ENCODE measurements around the gene TBC1D5. TPM values are rescaled to one million over a fixed set of nuclear protein-coding genes. Genes with fewer than 3 reads are reported as not detected.

TBC1D5 gene
- total RNA-seq, 1 experiment from 2014 or later: 26.1 TPM

DNA sequence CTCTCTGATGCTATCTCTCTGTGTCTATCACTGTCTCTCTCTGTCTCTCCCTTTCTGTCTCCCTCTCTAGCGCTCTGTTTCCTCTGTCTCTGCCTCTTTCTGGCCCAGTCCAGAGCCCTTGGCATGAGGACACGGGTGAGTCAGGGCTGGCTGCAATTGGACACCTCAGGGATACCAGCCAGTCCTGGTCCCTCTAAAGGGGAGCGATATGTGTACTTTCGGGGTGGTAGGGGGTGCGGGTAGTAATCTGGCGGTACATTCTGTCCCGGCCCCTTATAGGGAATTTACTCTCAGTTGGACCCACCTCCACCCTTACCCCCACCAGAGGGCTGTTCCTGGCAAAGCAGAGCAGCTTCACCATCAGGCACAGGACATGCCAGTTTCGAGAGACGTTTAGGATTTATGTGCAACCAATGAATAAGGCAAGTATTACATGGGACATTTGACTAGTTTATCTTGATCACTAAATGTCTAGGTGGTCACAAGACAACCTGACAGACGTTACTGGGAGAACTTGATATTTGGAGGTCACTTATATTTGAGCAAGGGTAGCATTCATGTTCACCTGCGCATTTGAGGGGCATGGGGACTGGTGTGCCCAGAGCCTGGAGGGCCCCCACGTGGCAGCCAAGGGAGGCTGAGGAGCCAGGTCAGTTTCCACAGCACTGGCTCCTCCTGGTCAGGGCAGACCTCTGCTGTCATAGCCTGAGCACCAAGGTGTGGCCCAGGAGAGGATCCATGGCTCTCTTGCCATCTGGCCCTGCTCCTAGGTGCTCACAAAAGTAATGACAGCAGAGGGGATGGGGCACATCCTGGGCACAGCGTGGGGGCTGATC lies 601.5 kb downstream of the TBC1D5 start:
- Mint-ChIP-seq H3K9me3 (peaks cover 21% of the 10 kb centered on the region), H3K36me3 (no peaks in the 10 kb centered on the region), H3K27ac (no peak overlapping the region), H3K27me3 (ENCODE audit: low read depth) (peaks cover 4% of the 10 kb centered on the region; the same call in 1 of the 2 replicates), H3K4me3 (no peak overlapping the region), H3K4me1 (peaks cover 13% of the 10 kb centered on the region)
- DNase-seq (ENCODE audit: low spot score) (peak; percentile 28), ATAC-seq (peak; percentile 55)
- CTCF ChIA-PET: no interaction called here
- TF ChIP-seq, protein P1, sequence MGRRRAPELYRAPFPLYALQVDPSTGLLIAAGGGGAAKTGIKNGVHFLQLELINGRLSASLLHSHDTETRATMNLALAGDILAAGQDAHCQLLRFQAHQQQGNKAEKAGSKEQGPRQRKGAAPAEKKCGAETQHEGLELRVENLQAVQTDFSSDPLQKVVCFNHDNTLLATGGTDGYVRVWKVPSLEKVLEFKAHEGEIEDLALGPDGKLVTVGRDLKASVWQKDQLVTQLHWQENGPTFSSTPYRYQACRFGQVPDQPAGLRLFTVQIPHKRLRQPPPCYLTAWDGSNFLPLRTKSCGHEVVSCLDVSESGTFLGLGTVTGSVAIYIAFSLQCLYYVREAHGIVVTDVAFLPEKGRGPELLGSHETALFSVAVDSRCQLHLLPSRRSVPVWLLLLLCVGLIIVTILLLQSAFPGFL (CRISPR knock-in tag; IDR thresholded peaks at IDR 0.05; ENCODE audit: borderline replicate concordance): no peak
- TF ChIP-seq ZNF317 (CRISPR knock-in tag; IDR thresholded peaks at IDR 0.05; ENCODE audit: borderline replicate concordance, low read depth): no peak
- no peak for TF ChIP-seq FOXP1 (CRISPR knock-in tag; IDR thresholded peaks at IDR 0.05; ENCODE audit: borderline replicate concordance)
- TF ChIP-seq, protein P2, sequence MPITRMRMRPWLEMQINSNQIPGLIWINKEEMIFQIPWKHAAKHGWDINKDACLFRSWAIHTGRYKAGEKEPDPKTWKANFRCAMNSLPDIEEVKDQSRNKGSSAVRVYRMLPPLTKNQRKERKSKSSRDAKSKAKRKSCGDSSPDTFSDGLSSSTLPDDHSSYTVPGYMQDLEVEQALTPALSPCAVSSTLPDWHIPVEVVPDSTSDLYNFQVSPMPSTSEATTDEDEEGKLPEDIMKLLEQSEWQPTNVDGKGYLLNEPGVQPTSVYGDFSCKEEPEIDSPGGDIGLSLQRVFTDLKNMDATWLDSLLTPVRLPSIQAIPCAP (CRISPR knock-in tag; IDR thresholded peaks at IDR 0.05): no peak
- no peak for TF ChIP-seq KAT7 (CRISPR knock-in tag; IDR thresholded peaks at IDR 0.05; ENCODE audit: borderline replicate concordance)
- TF ChIP-seq, protein P3, sequence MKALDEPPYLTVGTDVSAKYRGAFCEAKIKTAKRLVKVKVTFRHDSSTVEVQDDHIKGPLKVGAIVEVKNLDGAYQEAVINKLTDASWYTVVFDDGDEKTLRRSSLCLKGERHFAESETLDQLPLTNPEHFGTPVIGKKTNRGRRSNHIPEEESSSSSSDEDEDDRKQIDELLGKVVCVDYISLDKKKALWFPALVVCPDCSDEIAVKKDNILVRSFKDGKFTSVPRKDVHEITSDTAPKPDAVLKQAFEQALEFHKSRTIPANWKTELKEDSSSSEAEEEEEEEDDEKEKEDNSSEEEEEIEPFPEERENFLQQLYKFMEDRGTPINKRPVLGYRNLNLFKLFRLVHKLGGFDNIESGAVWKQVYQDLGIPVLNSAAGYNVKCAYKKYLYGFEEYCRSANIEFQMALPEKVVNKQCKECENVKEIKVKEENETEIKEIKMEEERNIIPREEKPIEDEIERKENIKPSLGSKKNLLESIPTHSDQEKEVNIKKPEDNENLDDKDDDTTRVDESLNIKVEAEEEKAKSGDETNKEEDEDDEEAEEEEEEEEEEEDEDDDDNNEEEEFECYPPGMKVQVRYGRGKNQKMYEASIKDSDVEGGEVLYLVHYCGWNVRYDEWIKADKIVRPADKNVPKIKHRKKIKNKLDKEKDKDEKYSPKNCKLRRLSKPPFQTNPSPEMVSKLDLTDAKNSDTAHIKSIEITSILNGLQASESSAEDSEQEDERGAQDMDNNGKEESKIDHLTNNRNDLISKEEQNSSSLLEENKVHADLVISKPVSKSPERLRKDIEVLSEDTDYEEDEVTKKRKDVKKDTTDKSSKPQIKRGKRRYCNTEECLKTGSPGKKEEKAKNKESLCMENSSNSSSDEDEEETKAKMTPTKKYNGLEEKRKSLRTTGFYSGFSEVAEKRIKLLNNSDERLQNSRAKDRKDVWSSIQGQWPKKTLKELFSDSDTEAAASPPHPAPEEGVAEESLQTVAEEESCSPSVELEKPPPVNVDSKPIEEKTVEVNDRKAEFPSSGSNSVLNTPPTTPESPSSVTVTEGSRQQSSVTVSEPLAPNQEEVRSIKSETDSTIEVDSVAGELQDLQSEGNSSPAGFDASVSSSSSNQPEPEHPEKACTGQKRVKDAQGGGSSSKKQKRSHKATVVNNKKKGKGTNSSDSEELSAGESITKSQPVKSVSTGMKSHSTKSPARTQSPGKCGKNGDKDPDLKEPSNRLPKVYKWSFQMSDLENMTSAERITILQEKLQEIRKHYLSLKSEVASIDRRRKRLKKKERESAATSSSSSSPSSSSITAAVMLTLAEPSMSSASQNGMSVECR (CRISPR knock-in tag; IDR thresholded peaks at IDR 0.05; ENCODE audit: borderline replicate concordance): no peak
- TF ChIP-seq ZNF423 (CRISPR knock-in tag; IDR thresholded peaks at IDR 0.05): no peak
- TF ChIP-seq, protein P4, sequence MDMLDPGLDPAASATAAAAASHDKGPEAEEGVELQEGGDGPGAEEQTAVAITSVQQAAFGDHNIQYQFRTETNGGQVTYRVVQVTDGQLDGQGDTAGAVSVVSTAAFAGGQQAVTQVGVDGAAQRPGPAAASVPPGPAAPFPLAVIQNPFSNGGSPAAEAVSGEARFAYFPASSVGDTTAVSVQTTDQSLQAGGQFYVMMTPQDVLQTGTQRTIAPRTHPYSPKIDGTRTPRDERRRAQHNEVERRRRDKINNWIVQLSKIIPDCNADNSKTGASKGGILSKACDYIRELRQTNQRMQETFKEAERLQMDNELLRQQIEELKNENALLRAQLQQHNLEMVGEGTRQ (CRISPR knock-in tag; IDR thresholded peaks at IDR 0.05): no peak
- no peak for TF ChIP-seq MXD4 (CRISPR knock-in tag; IDR thresholded peaks at IDR 0.05; ENCODE audit: borderline replicate concordance)
- TF ChIP-seq NFE2L1 (CRISPR knock-in tag; IDR thresholded peaks at IDR 0.05): no peak
- no peak for TF ChIP-seq ZNF219 (CRISPR knock-in tag; IDR thresholded peaks at IDR 0.05; ENCODE audit: borderline replicate concordance)
- TF ChIP-seq SMAD4 (CRISPR knock-in tag; IDR thresholded peaks at IDR 0.05): no peak
- TF ChIP-seq, protein P5, sequence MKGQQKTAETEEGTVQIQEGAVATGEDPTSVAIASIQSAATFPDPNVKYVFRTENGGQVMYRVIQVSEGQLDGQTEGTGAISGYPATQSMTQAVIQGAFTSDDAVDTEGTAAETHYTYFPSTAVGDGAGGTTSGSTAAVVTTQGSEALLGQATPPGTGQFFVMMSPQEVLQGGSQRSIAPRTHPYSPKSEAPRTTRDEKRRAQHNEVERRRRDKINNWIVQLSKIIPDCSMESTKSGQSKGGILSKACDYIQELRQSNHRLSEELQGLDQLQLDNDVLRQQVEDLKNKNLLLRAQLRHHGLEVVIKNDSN (CRISPR knock-in tag; IDR thresholded peaks at IDR 0.05): no peak
- no peak for TF ChIP-seq CREM (CRISPR knock-in tag; IDR thresholded peaks at IDR 0.05)
- TF ChIP-seq ETV6 (CRISPR knock-in tag; IDR thresholded peaks at IDR 0.05): no peak
- TF ChIP-seq FOXJ3 (CRISPR knock-in tag; IDR thresholded peaks at IDR 0.05; ENCODE audit: borderline replicate concordance): no peak
- POLR2A ChIA-PET: no interaction called here

Data from WTC11 (cell line).